HG02623 (cell line): ENCODE results near the gene LOX.
A peak's percentile ranks its signal among the peaks of the same experiment; 100 is the strongest.

ENCODE experiments used
- ATAC-seq: cut with Tn5 transposase; IDR thresholded peaks from one replicate; pipeline ENCODE4 v1.9.1; 2021; ENCODE audit warnings: moderate library complexity; ENCODE audit not compliant: unreplicated experiment

The LOX gene, protein sequence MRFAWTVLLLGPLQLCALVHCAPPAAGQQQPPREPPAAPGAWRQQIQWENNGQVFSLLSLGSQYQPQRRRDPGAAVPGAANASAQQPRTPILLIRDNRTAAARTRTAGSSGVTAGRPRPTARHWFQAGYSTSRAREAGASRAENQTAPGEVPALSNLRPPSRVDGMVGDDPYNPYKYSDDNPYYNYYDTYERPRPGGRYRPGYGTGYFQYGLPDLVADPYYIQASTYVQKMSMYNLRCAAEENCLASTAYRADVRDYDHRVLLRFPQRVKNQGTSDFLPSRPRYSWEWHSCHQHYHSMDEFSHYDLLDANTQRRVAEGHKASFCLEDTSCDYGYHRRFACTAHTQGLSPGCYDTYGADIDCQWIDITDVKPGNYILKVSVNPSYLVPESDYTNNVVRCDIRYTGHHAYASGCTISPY

GRCh38 chr5:122078116-122079110, at the start of gene LOX:
Gene LOX (minus strand): TSS chr5:122078259. CDS start chr5:122077985, 274 bp downstream.
- ATAC-seq, result no peak

GRCh38 chr5:122126756-122127321, 48.8 kb upstream of the LOX start:
- no peak for ATAC-seq

- no peak for ATAC-seq
Measured at GRCh38 chr5:122126177-122126755, 48.2 kb upstream of the LOX start.

GRCh38 chr5:122124766-122125165, 46.7 kb upstream of the LOX start:
- ATAC-seq, result no peak

GRCh38 chr5:122121479-122122465, 43.7 kb upstream of the LOX start:
- ATAC-seq, result no peak

- no peak for ATAC-seq
Measured at GRCh38 chr5:122120957-122121356, 42.9 kb upstream of the LOX start.

GRCh38 chr5:122120493-122120892, 42.4 kb upstream of the LOX start:
- ATAC-seq, result no peak

DNA sequence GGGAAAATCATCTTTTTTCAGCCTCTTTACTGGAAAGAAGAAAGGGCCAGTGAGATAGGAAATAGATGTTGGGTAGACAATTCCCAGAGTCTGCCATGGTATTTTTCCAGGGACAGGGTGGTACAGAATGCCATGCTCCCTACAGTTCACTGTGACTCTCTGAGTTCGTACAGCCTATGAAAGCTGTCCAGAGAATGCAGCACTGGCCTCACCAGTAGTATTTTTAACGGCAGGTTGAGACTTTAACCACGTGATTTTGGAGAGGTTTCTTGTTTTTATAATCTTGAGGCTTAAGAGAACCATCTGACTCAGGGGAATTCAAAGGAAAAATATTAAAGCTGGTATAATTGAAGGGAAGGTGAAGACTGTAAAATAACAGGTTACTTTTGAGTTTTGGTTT, 41.1 kb upstream of the LOX start:
- ATAC-seq, result no peak

- no peak for ATAC-seq
Measured at GRCh38 chr5:122118356-122118948, 40.4 kb upstream of the LOX start.

- ATAC-seq, result no peak
Measured at GRCh38 chr5:122114501-122114900, 36.4 kb upstream of the LOX start.

- ATAC-seq, result no peak
Measured at GRCh38 chr5:122112733-122113558, 34.9 kb upstream of the LOX start.

GRCh38 chr5:122112063-122112462, 34.0 kb upstream of the LOX start:
- no peak for ATAC-seq

GRCh38 chr5:122111460-122111859, 33.4 kb upstream of the LOX start:
- no peak for ATAC-seq

GRCh38 chr5:122110987-122111386, 32.9 kb upstream of the LOX start:
- no peak for ATAC-seq

GRCh38 chr5:122107016-122107415, 29.0 kb upstream of the LOX start:
- ATAC-seq, result no peak

GRCh38 chr5:122105909-122106308, 27.9 kb upstream of the LOX start:
- ATAC-seq, result no peak

DNA sequence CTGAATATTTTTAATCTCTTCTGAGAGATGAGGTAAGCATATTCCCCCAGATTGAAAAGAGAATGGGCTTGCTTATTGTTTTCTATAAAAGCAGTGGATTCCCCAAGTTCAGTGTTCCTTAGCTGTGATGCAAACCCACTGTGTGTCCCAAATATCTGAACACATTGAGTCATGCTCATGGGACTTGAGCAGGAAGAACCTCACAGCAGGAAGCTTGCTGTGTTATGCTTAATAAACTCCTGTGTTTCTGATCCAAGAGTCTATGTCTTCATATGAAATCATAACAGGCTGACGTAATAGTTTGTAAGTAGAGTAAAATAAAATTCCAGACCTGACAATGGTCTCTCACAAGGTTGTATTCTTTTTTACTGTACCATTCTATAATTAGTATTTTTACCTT, 24.8 kb upstream of the LOX start:
- ATAC-seq, result no peak

DNA sequence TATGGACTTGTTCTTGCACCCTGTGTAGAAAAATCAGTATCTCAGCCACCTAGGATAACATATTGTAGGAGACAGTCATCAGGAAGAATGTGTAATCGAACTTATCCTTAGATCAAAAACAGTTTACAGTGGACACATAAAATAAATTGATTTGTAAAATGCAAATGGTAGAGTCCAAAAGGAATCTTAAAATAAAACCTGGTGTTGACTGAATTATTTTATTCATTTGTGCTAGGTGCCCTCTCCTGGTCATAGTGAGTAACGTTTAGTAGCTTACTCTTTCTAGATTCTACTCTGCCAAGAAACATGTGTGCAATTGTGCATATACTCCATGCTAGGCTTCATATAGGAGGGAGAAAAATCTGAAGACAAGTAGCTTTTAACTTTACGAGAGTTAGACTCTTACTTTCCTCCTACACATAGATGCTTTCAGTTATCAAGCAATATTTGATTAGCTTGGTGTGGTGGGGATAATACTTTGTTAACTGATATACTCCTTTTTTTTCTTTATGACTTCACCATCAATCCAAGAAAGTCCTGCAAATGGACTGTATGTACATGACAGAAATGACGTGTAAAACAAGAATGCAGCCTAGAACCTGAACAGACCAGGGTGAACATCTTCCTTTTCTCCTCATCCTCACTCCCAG, 23.7 kb upstream of the LOX start:
- peak; percentile 79 for ATAC-seq
